ENCODE results near the gene KRTAP2-4.
"Not testable (repeated sequence)": the region's sequence is repeated elsewhere in the genome, so short reads cannot be mapped to it uniquely, and the experiment has no call there.

Gene KRTAP2-4

GRCh38 chr17:41101586-41102259, 36.0 kb upstream of the KRTAP2-4 start, which contains the start of gene KRTAP4-16:
KRTAP4-16 (minus strand) TSS chr17:41102209; CDS start chr17:41102209, 0 bp downstream.
- no peak for DNase-seq (ENCODE audit: extremely low spot score)
- ChIA-PET POLR2A (no interaction called here), CTCF (no interaction called here)
- TF ChIP-seq, protein P1, sequence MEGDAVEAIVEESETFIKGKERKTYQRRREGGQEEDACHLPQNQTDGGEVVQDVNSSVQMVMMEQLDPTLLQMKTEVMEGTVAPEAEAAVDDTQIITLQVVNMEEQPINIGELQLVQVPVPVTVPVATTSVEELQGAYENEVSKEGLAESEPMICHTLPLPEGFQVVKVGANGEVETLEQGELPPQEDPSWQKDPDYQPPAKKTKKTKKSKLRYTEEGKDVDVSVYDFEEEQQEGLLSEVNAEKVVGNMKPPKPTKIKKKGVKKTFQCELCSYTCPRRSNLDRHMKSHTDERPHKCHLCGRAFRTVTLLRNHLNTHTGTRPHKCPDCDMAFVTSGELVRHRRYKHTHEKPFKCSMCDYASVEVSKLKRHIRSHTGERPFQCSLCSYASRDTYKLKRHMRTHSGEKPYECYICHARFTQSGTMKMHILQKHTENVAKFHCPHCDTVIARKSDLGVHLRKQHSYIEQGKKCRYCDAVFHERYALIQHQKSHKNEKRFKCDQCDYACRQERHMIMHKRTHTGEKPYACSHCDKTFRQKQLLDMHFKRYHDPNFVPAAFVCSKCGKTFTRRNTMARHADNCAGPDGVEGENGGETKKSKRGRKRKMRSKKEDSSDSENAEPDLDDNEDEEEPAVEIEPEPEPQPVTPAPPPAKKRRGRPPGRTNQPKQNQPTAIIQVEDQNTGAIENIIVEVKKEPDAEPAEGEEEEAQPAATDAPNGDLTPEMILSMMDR (IDR thresholded peaks at IDR 0.05; ENCODE audit: control extremely low read depth, extremely low read depth, low read depth, missing control alignments): no peak

DNA sequence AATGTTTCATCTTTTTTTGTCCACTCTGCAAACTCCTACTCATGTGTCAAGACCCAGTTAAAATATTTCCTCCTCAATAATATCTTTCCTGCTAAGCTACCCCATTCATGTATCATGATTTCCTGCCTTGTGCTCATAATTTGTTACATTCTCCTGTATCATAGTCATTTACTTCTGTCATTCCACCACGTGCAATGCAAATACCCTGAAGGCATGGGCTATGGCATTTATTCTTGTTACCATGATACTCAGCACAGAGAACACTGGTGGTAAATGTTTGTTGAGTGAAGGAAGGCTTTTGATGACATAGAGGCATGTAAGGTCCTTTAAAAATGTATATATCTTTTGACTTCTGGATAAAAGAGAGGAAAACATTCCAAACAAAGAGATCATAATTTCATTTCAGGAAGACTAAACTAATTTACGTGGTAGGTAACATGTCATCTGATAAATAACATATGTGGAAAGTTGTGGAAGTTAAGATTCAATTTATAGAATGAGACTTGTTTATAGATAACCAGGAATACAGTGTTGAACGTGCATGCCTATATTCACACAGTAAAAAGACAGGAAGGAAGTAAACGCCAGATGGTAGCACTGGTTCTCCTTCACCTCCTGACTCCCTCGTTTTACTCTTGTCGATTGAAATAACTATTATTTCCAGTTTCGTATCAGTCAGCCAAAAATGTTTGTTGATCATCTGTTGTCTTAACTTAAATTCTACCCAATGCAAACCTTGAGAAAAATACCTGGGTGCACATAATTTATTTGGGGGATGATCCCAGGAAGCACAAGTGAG, 34.2 kb upstream of the KRTAP2-4 start:
- POLR2A ChIA-PET; DNase-seq (ENCODE audit: extremely low spot score); CTCF ChIA-PET: not testable (repeated sequence)

DNA sequence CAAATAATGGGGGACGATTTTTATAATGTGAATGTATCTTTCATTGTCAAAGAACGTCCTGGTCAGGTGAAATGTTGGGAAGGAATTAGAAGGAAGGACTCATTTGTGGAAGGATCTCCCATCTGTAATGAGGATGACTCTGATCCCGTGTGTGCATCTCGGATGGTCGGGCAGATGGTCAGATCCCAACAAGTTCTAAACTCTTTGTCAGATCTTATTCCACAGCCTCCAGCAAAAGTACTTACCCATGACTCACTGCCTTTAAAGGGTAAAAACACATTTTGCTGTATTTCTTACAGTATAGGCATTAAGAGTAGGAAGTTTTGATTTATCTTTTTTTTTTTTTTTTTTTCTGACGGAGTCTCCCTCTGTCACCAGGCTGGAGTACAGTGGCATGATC, 32.8 kb upstream of the KRTAP2-4 start:
- ChIA-PET POLR2A (no interaction called here), CTCF (no interaction called here)
- TF ChIP-seq, protein P1 (IDR thresholded peaks at IDR 0.05; ENCODE audit: control extremely low read depth, extremely low read depth, low read depth, missing control alignments): no peak
- no peak for DNase-seq (ENCODE audit: extremely low spot score)

DNA sequence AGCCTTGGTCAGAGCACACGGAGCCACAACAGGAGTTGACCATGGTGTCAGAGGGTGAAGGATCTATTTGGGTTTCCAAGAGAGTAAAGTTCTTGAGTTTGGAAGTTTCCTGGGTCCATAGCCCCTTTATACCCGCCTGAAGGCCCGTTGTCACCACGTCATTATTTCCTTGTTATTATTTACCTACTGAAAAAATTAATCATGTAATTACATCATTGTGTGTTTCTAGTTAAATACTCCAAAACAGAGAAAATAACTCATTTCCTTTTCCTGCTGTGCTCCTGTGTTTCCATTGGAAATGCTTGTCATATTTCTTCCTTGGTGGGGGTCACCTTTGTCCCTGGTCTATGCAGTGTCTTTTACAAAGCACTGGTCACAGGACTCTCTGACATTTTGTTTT, 32.4 kb upstream of the KRTAP2-4 start, which contains the start of gene KRTAP4-8:
Gene KRTAP4-8 (minus strand): TSS at position 101 of the 400 bp plus-strand sequence. CDS start 58 bp downstream, at position 43.
- TF ChIP-seq, protein P1 (IDR thresholded peaks at IDR 0.05; ENCODE audit: control extremely low read depth, extremely low read depth, low read depth, missing control alignments): no peak
- ChIA-PET CTCF (no interaction called here), POLR2A (no interaction called here)
- no peak for DNase-seq (ENCODE audit: extremely low spot score)

GRCh38 chr17:41096055-41096454, 30.4 kb upstream of the KRTAP2-4 start:
- POLR2A ChIA-PET: no interaction called here
- DNase-seq (ENCODE audit: extremely low spot score): no peak
- TF ChIP-seq, protein P1 (IDR thresholded peaks at IDR 0.05; ENCODE audit: control extremely low read depth, extremely low read depth, low read depth, missing control alignments): no peak
- CTCF ChIA-PET: no interaction called here

DNA sequence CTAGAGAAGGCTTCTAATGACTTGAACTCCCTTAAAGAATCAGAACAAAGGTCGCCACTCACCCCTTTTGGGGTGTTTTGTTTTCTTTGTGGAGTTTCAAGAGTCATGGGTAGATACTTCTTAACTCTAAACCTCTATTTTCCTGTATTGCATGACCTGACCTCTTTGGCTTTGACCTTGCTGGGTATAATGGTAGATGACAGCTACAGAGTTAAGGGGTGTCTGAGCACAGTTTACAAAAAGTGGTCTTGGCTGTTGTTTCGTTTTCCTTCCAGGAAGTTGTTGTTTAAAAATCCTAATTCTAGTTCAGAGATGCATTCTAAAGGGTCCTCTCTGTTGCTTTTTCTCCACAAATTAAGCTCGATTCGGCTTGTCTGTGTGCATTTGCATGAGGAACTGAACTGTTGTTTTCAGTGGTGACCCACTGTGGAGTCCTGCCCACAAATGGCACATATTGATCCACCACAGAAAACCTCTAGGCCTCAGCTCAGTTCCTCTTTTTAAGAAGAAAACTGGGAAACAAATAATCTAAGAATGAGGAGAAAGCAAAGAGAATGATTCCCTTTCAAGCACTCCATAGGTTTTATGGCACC, 23.2 kb upstream of the KRTAP2-4 start:
- CTCF ChIA-PET; POLR2A ChIA-PET; DNase-seq (ENCODE audit: extremely low spot score): not testable (repeated sequence)

- CTCF ChIA-PET; DNase-seq (ENCODE audit: extremely low spot score); POLR2A ChIA-PET: not testable (repeated sequence)
Measured at GRCh38 chr17:41084100-41084856, 18.6 kb upstream of the KRTAP2-4 start, which contains the start of gene KRTAP4-7. KRTAP4-7 (plus strand) TSS chr17:41084150; CDS start chr17:41084207, 57 bp downstream.

GRCh38 chr17:41083427-41083826, 17.7 kb upstream of the KRTAP2-4 start:
- POLR2A ChIA-PET; CTCF ChIA-PET; DNase-seq (ENCODE audit: extremely low spot score): not testable (repeated sequence)
